GM21423 (cell line): ENCODE results near the gene CNTN1.

Experiments
- ATAC-seq: cut with Tn5 transposase; IDR thresholded peaks from one replicate; pipeline ENCODE4 v1.9.1; 2021; ENCODE audit warnings: mild to moderate bottlenecking, moderate library complexity; ENCODE audit not compliant: unreplicated experiment

The CNTN1 gene

GRCh38 chr12:41100572-41100971 lies 408.3 kb downstream of the CNTN1 start:
- no peak for ATAC-seq

- no peak for ATAC-seq
Observed at GRCh38 chr12:41101806-41102205, 409.6 kb downstream of the CNTN1 start.

- ATAC-seq = no peak
Observed at GRCh38 chr12:41103614-41104013, 411.4 kb downstream of the CNTN1 start.

- no peak for ATAC-seq
Observed at GRCh38 chr12:41106315-41106714, 414.1 kb downstream of the CNTN1 start.

- no peak for ATAC-seq
Observed at GRCh38 chr12:41108032-41108431, 415.8 kb downstream of the CNTN1 start.

- no peak for ATAC-seq
Observed at GRCh38 chr12:41112903-41113302, 420.7 kb downstream of the CNTN1 start.

- no peak for ATAC-seq
Observed at GRCh38 chr12:41120211-41120610, 428.0 kb downstream of the CNTN1 start.

- ATAC-seq = no peak
Observed at GRCh38 chr12:41121374-41121773, 429.1 kb downstream of the CNTN1 start.
